GM12878 (cell line): ENCODE results near the gene OCRL. TPM values are rescaled to one million over a fixed set of nuclear protein-coding genes. Genes with fewer than 3 reads are reported as not detected.
A peak's percentile ranks its signal among the peaks of the same experiment; 100 is the strongest.

ENCODE experiments used
- ATAC-seq: fragments of 200-7000 bp; cut with Tn5 transposase; 3 replicates; pipeline ENCODE4 v1.9.1; 2020; ENCODE audit warnings: mild to moderate bottlenecking, moderate library complexity
- BruUV-seq: library from RNA; stranded (reverse); fragments of 400-500 nt; replicated peaks from 2 replicates; lab custom pipeline; 2021; lab: Mats Ljungman, UMichigan
- CTCF ChIA-PET: fragments of 300-600 bp; sonication (Branson Sonifier 250); formaldehyde crosslinking; extraction: SDS; loops from one replicate; lab custom pipeline; 2021; ENCODE audit warnings: inconsistent platforms; lab: Yijun Ruan, JAX
- POLR2A ChIA-PET: fragments of 350-600 bp; formaldehyde crosslinking; extraction: SDS; loops from one replicate; lab custom pipeline; 2021; ENCODE audit warnings: inconsistent platforms; lab: Charles Lee
- RAD21 ChIA-PET: fragments of 300-600 bp; sonication (Branson Sonifier 250); formaldehyde crosslinking; loops from one replicate; lab custom pipeline; 2023; ENCODE audit warnings: antibody characterized with exemption; ENCODE audit not compliant: unreplicated experiment; lab: Charles Lee
- SMC1A ChIA-PET: fragments of 300-600 bp; sonication (Branson Sonifier 250); formaldehyde crosslinking; loops from one replicate; lab custom pipeline; 2023; ENCODE audit not compliant: unreplicated experiment, uncharacterized antibody; lab: Charles Lee
- DNase-seq: peaks from one replicate; pipeline ENCODE4 v3.0.0-alpha.2; 2011; ENCODE audit warnings: low read depth, low spot score
- FAIRE-seq: peaks from 3 replicates; lab custom pipeline; 2011; peaks lifted over from hg19 to GRCh38; lab: Jason Lieb, UNC
- H2AFZ ChIP-seq: 2 replicates; pipeline ENCODE4 v1.6.0; 2011; ENCODE audit warnings: low read depth, low read length, control low read depth; ENCODE audit not compliant: control insufficient read depth
- H3K27ac ChIP-seq: 2 replicates; pipeline ENCODE4 v1.5.1; 2011; ENCODE audit warnings: control low read depth; ENCODE audit not compliant: control insufficient read depth, insufficient read depth
- H3K27me3 ChIP-seq, 2 experiments: replicated peaks in 1 of 2; 2 replicates each; pipeline versions ENCODE4 v1.6.0 to v1.6.1; 2011; ENCODE audit warnings: low read length in 1 of 2; ENCODE audit not compliant: control insufficient read depth in 2 of 2, insufficient read depth in 2 of 2
- H3K36me3 ChIP-seq, 2 experiments: 2 replicates each; pipeline ENCODE4 v1.5.1; 2011; ENCODE audit warnings: low read length in 1 of 2; ENCODE audit not compliant: control insufficient read depth in 2 of 2, insufficient read depth in 2 of 2
- H3K4me1 ChIP-seq: 2 replicates; pipeline ENCODE4 v1.6.1; 2011; ENCODE audit warnings: mild to moderate bottlenecking, low read length, moderate library complexity, mixed read lengths; ENCODE audit not compliant: control insufficient read depth, insufficient read depth
- H3K4me2 ChIP-seq: 2 replicates; pipeline ENCODE4 v1.6.0; 2011; ENCODE audit warnings: control low read depth; ENCODE audit not compliant: control insufficient read depth, insufficient read depth
- H3K4me3 ChIP-seq: fragments of 200-600 bp; sonication (generic); 2 replicates; pipeline ENCODE4 v1.5.1; 2016
- H3K79me2 ChIP-seq: 2 replicates; pipeline ENCODE4 v1.6.0; 2011; ENCODE audit warnings: low read length; ENCODE audit not compliant: control insufficient read depth, insufficient read depth
- H3K9ac ChIP-seq: 2 replicates; pipeline ENCODE4 v1.8.0; 2011; ENCODE audit warnings: low read length, control low read depth, mixed read lengths; ENCODE audit not compliant: control insufficient read depth, insufficient read depth
- H3K9me3 ChIP-seq: replicated peaks from 3 replicates; pipeline ENCODE4 v1.5.1; 2011; ENCODE audit warnings: mild to moderate bottlenecking, low read length; ENCODE audit not compliant: control insufficient read depth, insufficient read depth
- H4K20me1 ChIP-seq: 2 replicates; pipeline ENCODE4 v1.6.0; 2011; ENCODE audit not compliant: control insufficient read depth, insufficient read depth
- CREB1 ChIP-seq: IDR thresholded peaks from 2 replicates; pipeline ENCODE4 v1.6.1; 2012; ENCODE audit warnings: low read depth, mild to moderate bottlenecking, inconsistent platforms
- CREM ChIP-seq: IDR thresholded peaks from 2 replicates; pipeline ENCODE4 v1.6.1; 2014; ENCODE audit warnings: antibody characterized with exemption, low read depth
- CTCF ChIP-seq, 3 experiments: IDR thresholded peaks in 2 of 3; conservative IDR thresholded peaks in 1 of 3; 2 replicates each; pipeline ENCODE4 v1.5.1; 2011; ENCODE audit warnings: low read depth in 3 of 3, low read length in 3 of 3, mild to moderate bottlenecking in 3 of 3, control low read depth in 2 of 3, moderate library complexity in 2 of 3, inconsistent platforms in 1 of 3, mixed read lengths in 1 of 3; ENCODE audit not compliant: control insufficient read depth in 2 of 3, insufficient read depth in 1 of 3; ENCODE audit errors: extremely low read depth in 1 of 3
- ETV6 ChIP-seq, 2 experiments: fragments of 450-650 bp in 1 of 2; IDR thresholded peaks in 1 of 2; conservative IDR thresholded peaks in 1 of 2; 2 replicates each; pipeline ENCODE4 v1.6.1; 2014; ENCODE audit warnings: antibody characterized with exemption in 1 of 2, borderline replicate concordance in 1 of 2, low read depth in 1 of 2, mild to moderate bottlenecking in 1 of 2, moderate library complexity in 1 of 2
- IKZF2 ChIP-seq, 2 experiments: fragments of 450-650 bp; IDR thresholded peaks; 2 replicates each; pipeline ENCODE4 v1.6.1; 2017; ENCODE audit warnings: mild to moderate bottlenecking in 2 of 2, moderate library complexity in 2 of 2
- NR2F1 ChIP-seq: fragments of 450-650 bp; conservative IDR thresholded peaks from 2 replicates; pipeline ENCODE4 v1.6.1; 2017; ENCODE audit warnings: mild to moderate bottlenecking
- RAD21 ChIP-seq: IDR thresholded peaks from 2 replicates; pipeline ENCODE4 v1.6.1; 2011; ENCODE audit warnings: mild to moderate bottlenecking, low read depth, low read length, moderate library complexity; ENCODE audit not compliant: insufficient read depth
- SMC3 ChIP-seq: IDR thresholded peaks from 2 replicates; pipeline ENCODE4 v1.6.1; 2011; ENCODE audit warnings: low read length, improper control_type of control experiment, borderline replicate concordance
- SP1 ChIP-seq: IDR thresholded peaks from one replicate; pipeline ENCODE4 v1.6.1; 2011; ENCODE audit warnings: low read depth, low read length
- WGBS: methylation state at CpG from one replicate; pipeline ENCODE4 v1.1.6; 2016; ENCODE audit warnings: low lambda C conversion rate; ENCODE audit not compliant: insufficient replicate concordance, insufficient coverage; ENCODE audit errors: missing lambda C conversion rate; 5-methylcytosine and 5-hydroxymethylcytosine counted together
- in situ Hi-C: fragments of 300-500 bp; cut with MboI; formaldehyde crosslinking; loops from 9 replicates; pipeline ENCODE4 v1.14.3; 2018; ENCODE audit warnings: mixed read lengths
- intact Hi-C: fragments of 100-400 bp; cut with micrococcal nuclease; formaldehyde crosslinking; loops from one replicate; pipeline ENCODE4 v1.14.2; 2022; ENCODE audit not compliant: unreplicated experiment
- polyA plus RNA-seq, 11 experiments: library from polyadenylated mRNA; depleted of rRNA in 4 of 11; unstranded in 6 of 11; stranded (reverse) in 5 of 11; fragments of >200 nt; fragmentation: Nextera tagmentation in 4 of 11; fragmentation: Illumina TruSeq in 1 of 11; extraction: Ambion mirVana in 4 of 11; extraction: Trizol in 1 of 11; gene quantifications; 1 replicate in 1 of 11; 2 replicates in 10 of 11; pipeline versions ENCODE4 v1.2.1 to v1.2.3, GENCODE V29; 2011 to 2016; ENCODE audit warnings: inconsistent platforms in 2 of 11, missing spikeins in 2 of 11, low read depth in 1 of 11
- total RNA-seq, 4 experiments: library from RNA; depleted of rRNA in 3 of 4; stranded (reverse); fragments of >200 nt in 3 of 4; fragmentation: Illumina TruSeq in 1 of 4; extraction: Trizol in 1 of 4; gene quantifications; 2 replicates each; pipeline versions ENCODE4 v1.2.1 to v1.2.3, GENCODE V29; 2013 to 2021

Gene OCRL
- total and polyA plus RNA-seq, 10 of the 15 experiments (the other 5 are each of a cell fraction or from before 2014, with no cell fraction given): 0.53 to 4.4 (median 2.3) TPM

DNA sequence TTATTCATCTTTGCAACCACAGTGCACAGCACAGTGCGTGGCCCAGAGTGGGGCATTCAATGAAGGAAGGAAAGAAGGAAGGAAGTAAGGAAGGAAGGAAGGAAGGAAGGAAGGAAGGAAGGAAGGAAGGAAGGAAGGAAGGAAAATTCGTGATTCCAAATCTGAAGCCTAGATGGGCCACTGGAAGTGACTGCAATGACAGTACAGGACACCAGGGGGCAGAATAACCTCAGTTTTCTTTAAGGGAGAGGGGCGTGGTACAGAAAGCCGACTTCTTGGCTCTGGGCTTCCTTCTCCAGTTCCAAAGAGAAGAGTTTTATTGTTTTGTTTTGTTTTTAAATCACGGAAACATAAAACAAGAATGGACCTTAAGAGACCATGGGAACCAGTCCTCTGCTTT is 66.9 kb downstream of the OCRL start:
- CTCF ChIA-PET: interaction anchor here (0.6 to 4.4 kb wide), 5 partner anchors 11 to 456 kb away, joined by 3 to 25 read pairs (median 3); no protein-coding TSS in a partner anchor
- Histone ChIP-seq H3K4me2 (no peak overlapping the region), H3K27ac (no peak overlapping the region), H4K20me1 (no peaks in the 10 kb centered on the region), H3K36me3 (no peaks in the 10 kb centered on the region), H3K9ac (no peak overlapping the region), H3K27me3 (no peaks in the 10 kb centered on the region; a peak in 2 of 4 replicates), H3K4me1 (peaks cover 5% of the 10 kb centered on the region), H2AFZ (no peak overlapping the region; the same call in 1 of the 2 replicates), H3K9me3 (no peaks in the 10 kb centered on the region)
- no TSS peak for BruUV-seq
- POLR2A ChIA-PET: no interaction called here
- DNase-seq (peak; percentile 13), ATAC-seq (peak; percentile 67), FAIRE-seq (peak; percentile 90)
- RAD21 ChIA-PET: interaction anchor here (3.6 kb wide), 1 partner anchor 454 kb away, joined by 15 read pairs; no protein-coding TSS in a partner anchor
- TF ChIP-seq SMC3 (peak; percentile 74), SP1 (no peak), CREB1 (0 out of 2 replicates have a peak, but pooled peaks have one; percentile 21), CREM (0 out of 2 replicates have a peak, but pooled peaks have one; percentile 9), ETV6 (conservative IDR thresholded peaks at IDR 0.05 in 1 of 2, IDR thresholded peaks at IDR 0.05 in 1 of 2; ENCODE audit: borderline replicate concordance in 1 of 2, low read depth in 1 of 2) (peak in 1 of 2 experiments; percentile 79; a peak in 1 of 4 replicates), IKZF2 (IDR thresholded peaks at IDR 0.05) (0 out of 4 replicates have a peak, but pooled peaks of 1 of the 2 experiments have one; percentile 11), NR2F1 (no peak), RAD21 (peak; percentile 82), CTCF (IDR thresholded peaks at IDR 0.05 in 2 of 3, conservative IDR thresholded peaks at IDR 0.05 in 1 of 3; ENCODE audit: control insufficient read depth in 2 of 3, extremely low read depth in 1 of 3, insufficient read depth in 1 of 3, low read depth in 3 of 3, low read length in 3 of 3) (peak; percentile 74 to 80 (median 76))
- TF ChIP-seq, all 136 proteins: peak for 7
- in situ Hi-C loops (loop anchor here (10.0 to 25.0 kb wide), 3 partner anchors 455 to 1308 kb away; no protein-coding TSS in a partner anchor), intact Hi-C loops (loop anchor here (1.0 to 10.0 kb wide), 7 partner anchors 118 to 1308 kb away; partner anchors contain the start of gene UTP14A)
- SMC1A ChIA-PET: no interaction called here
- Histone ChIP-seq H3K4me3 (no peak overlapping the region), H3K79me2 (no peaks in the 10 kb centered on the region)
- whole genome bisulfite sequencing: 0% methylated on average over 5 of the region's 5 CpGs
